ENCODE results near the gene LAMTOR2.

DNA sequence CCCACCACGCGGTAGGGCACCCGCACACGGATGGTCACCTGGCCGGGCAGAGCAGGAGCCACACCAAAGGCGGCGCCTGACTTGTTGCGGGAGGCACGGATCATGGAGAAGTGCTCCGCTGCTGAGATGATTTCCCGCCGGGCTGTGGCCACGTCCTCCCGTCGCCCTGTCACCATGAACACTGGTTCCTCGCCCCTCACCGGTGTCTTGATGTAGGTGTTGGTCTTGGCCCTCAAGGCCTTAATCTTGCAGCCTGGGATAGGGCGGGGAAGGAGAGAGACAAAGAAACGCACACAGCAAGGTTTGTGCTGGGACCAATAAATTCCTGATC is 22.8 kb downstream of the LAMTOR2 start:
- TF ChIP-seq, protein P1, sequence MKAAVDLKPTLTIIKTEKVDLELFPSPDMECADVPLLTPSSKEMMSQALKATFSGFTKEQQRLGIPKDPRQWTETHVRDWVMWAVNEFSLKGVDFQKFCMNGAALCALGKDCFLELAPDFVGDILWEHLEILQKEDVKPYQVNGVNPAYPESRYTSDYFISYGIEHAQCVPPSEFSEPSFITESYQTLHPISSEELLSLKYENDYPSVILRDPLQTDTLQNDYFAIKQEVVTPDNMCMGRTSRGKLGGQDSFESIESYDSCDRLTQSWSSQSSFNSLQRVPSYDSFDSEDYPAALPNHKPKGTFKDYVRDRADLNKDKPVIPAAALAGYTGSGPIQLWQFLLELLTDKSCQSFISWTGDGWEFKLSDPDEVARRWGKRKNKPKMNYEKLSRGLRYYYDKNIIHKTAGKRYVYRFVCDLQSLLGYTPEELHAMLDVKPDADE (IDR thresholded peaks at IDR 0.05) = no peak
- TF ChIP-seq CTCF (conservative IDR thresholded peaks at IDR 0.05; ENCODE audit: low read depth in 2 of 2) = no peak
- TF ChIP-seq REST (IDR thresholded peaks at IDR 0.05; ENCODE audit: unreplicated experiment) = no peak
- TF ChIP-seq ZNF114 (CRISPR knock-in tag; IDR thresholded peaks at IDR 0.05) = no peak
- no peak for TF ChIP-seq EZH2phosphoT487 (IDR thresholded peaks at IDR 0.05; ENCODE audit: unreplicated experiment)
- no peak for TF ChIP-seq EZH2 (IDR thresholded peaks at IDR 0.05; ENCODE audit: low read depth, unreplicated experiment)
- TF ChIP-seq POLR2AphosphoS5 (IDR thresholded peaks at IDR 0.05; ENCODE audit: low read depth) = no peak
- TF ChIP-seq CREB1 (CRISPR knock-in tag; IDR thresholded peaks at IDR 0.05; ENCODE audit: low read depth) = no peak
- no peak for TF ChIP-seq ZNF331 (CRISPR knock-in tag; IDR thresholded peaks at IDR 0.05; ENCODE audit: low read depth)
- no peak for TF ChIP-seq JUNB (IDR thresholded peaks at IDR 0.05; ENCODE audit: unreplicated experiment)
- no peak for TF ChIP-seq STAT1 (IDR thresholded peaks at IDR 0.05; ENCODE audit: unreplicated experiment)
- TF ChIP-seq NANOG (IDR thresholded peaks at IDR 0.05; ENCODE audit: borderline replicate concordance) = no peak
- TF ChIP-seq, protein P2, sequence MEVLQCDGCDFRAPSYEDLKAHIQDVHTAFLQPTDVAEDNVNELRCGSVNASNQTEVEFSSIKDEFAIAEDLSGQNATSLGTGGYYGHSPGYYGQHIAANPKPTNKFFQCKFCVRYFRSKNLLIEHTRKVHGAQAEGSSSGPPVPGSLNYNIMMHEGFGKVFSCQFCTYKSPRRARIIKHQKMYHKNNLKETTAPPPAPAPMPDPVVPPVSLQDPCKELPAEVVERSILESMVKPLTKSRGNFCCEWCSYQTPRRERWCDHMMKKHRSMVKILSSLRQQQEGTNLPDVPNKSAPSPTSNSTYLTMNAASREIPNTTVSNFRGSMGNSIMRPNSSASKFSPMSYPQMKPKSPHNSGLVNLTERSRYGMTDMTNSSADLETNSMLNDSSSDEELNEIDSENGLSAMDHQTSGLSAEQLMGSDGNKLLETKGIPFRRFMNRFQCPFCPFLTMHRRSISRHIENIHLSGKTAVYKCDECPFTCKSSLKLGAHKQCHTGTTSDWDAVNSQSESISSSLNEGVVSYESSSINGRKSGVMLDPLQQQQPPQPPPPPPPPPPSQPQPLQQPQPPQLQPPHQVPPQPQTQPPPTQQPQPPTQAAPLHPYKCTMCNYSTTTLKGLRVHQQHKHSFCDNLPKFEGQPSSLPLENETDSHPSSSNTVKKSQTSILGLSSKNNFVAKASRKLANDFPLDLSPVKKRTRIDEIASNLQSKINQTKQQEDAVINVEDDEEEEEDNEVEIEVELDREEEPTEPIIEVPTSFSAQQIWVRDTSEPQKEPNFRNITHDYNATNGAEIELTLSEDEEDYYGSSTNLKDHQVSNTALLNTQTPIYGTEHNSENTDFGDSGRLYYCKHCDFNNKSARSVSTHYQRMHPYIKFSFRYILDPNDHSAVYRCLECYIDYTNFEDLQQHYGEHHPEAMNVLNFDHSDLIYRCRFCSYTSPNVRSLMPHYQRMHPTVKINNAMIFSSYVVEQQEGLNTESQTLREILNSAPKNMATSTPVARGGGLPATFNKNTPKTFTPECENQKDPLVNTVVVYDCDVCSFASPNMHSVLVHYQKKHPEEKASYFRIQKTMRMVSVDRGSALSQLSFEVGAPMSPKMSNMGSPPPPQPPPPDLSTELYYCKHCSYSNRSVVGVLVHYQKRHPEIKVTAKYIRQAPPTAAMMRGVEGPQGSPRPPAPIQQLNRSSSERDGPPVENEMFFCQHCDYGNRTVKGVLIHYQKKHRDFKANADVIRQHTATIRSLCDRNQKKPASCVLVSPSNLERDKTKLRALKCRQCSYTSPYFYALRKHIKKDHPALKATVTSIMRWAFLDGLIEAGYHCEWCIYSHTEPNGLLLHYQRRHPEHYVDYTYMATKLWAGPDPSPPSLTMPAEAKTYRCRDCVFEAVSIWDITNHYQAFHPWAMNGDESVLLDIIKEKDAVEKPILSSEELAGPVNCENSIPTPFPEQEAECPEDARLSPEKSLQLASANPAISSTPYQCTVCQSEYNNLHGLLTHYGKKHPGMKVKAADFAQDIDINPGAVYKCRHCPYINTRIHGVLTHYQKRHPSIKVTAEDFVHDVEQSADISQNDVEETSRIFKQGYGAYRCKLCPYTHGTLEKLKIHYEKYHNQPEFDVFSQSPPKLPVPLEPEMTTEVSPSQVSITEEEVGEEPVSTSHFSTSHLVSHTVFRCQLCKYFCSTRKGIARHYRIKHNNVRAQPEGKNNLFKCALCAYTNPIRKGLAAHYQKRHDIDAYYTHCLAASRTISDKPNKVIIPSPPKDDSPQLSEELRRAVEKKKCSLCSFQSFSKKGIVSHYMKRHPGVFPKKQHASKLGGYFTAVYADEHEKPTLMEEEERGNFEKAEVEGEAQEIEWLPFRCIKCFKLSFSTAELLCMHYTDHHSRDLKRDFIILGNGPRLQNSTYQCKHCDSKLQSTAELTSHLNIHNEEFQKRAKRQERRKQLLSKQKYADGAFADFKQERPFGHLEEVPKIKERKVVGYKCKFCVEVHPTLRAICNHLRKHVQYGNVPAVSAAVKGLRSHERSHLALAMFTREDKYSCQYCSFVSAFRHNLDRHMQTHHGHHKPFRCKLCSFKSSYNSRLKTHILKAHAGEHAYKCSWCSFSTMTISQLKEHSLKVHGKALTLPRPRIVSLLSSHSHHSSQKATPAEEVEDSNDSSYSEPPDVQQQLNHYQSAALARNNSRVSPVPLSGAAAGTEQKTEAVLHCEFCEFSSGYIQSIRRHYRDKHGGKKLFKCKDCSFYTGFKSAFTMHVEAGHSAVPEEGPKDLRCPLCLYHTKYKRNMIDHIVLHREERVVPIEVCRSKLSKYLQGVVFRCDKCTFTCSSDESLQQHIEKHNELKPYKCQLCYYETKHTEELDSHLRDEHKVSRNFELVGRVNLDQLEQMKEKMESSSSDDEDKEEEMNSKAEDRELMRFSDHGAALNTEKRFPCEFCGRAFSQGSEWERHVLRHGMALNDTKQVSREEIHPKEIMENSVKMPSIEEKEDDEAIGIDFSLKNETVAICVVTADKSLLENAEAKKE (CRISPR knock-in tag; IDR thresholded peaks at IDR 0.05) = no peak
